HepG2 (cell line): ENCODE results near the gene OTP. TPM values are rescaled to one million over a fixed set of nuclear protein-coding genes. Genes with fewer than 3 reads are reported as not detected.

Source experiments
- ATAC-seq: fragments of 200-7000 bp; cut with Tn5 transposase; 3 replicates; pipeline ENCODE4 v1.9.1; 2020; ENCODE audit warnings: mild to moderate bottlenecking, moderate library complexity
- BruUV-seq: library from RNA; stranded (reverse); fragments of 400-500 nt; replicated peaks from 2 replicates; lab custom pipeline; 2021; lab: Mats Ljungman, UMichigan
- CTCF ChIA-PET: fragments of 300-600 bp; formaldehyde crosslinking; extraction: SDS; loops from one replicate; lab custom pipeline; 2021; ENCODE audit warnings: low total read pairs, inconsistent platforms, low intra/inter-chr PET ratio; lab: Yijun Ruan, JAX
- POLR2A ChIA-PET: fragments of 350-600 bp; sonication (Branson Sonifier 250); formaldehyde crosslinking; loops from one replicate; lab custom pipeline; 2020; ENCODE audit warnings: antibody characterized with exemption, inconsistent platforms; lab: Yijun Ruan, JAX
- DNase-seq: peaks from one replicate; pipeline ENCODE4 v3.0.0-alpha.2; 2015; ENCODE audit warnings: low spot score
- FAIRE-seq: peaks from 3 replicates; lab custom pipeline; 2011; peaks lifted over from hg19 to GRCh38; lab: Jason Lieb, UNC
- H2AFZ ChIP-seq: one replicate; pipeline ENCODE4 v1.6.1; 2011; ENCODE audit warnings: low read length, inconsistent platforms
- H3K27ac ChIP-seq: fragments of 300-600 bp; 3 replicates; pipeline ENCODE4 v1.8.0; 2011; ENCODE audit warnings: mixed run types, mild to moderate bottlenecking, mixed read lengths, low read length, inconsistent platforms; ENCODE audit not compliant: insufficient read depth; ENCODE audit errors: extremely low read length
- H3K27me3 ChIP-seq, 2 experiments: fragments of 200-600 bp in 1 of 2; 2 replicates in 1 of 2; 3 replicates in 1 of 2; pipeline versions ENCODE4 v1.6.0 to v1.8.0; 2011; ENCODE audit warnings: low read length in 2 of 2, mild to moderate bottlenecking in 2 of 2, moderate library complexity in 2 of 2, inconsistent platforms in 1 of 2; ENCODE audit not compliant: insufficient read depth in 2 of 2, control insufficient read depth in 1 of 2
- H3K36me3 ChIP-seq, 2 experiments: fragments of 200-600 bp in 1 of 2; replicated peaks in 1 of 2; 2 replicates in 1 of 2; 3 replicates in 1 of 2; pipeline versions ENCODE4 v1.5.1 to v1.8.0; 2011; ENCODE audit warnings: low read length in 2 of 2, inconsistent platforms in 1 of 2; ENCODE audit not compliant: insufficient read depth in 2 of 2, control insufficient read depth in 1 of 2
- H3K4me1 ChIP-seq: 2 replicates; pipeline ENCODE4 v1.5.1; 2012; ENCODE audit warnings: low read length, inconsistent platforms; ENCODE audit not compliant: insufficient read depth
- H3K4me2 ChIP-seq: 2 replicates; pipeline ENCODE4 v1.6.0; 2011; ENCODE audit warnings: low read depth, low read length, inconsistent platforms
- H3K4me3 ChIP-seq, 3 experiments: fragments of 200-600 bp in 1 of 3; sonication (generic), shearing (Covaris generic) in 1 of 3; replicated peaks in 1 of 3; 2 replicates each; pipeline ENCODE4 v1.5.1; 2011 to 2016; ENCODE audit warnings: low read length in 3 of 3, inconsistent platforms in 2 of 3, low read depth in 2 of 3, mild to moderate bottlenecking in 2 of 3, control low read depth in 1 of 3, mixed read lengths in 1 of 3; ENCODE audit not compliant: insufficient read depth in 1 of 3
- H3K79me2 ChIP-seq: one replicate; pipeline ENCODE4 v1.6.1; 2011; ENCODE audit warnings: low read length, inconsistent platforms; ENCODE audit not compliant: insufficient read depth
- H3K9ac ChIP-seq: 2 replicates; pipeline ENCODE4 v1.6.0; 2011; ENCODE audit warnings: mild to moderate bottlenecking, low read depth, low read length, inconsistent platforms; ENCODE audit not compliant: insufficient read depth
- H3K9me3 ChIP-seq: 2 replicates; pipeline ENCODE4 v1.5.1; 2012; ENCODE audit warnings: mild to moderate bottlenecking, low read length
- H4K20me1 ChIP-seq: 2 replicates; pipeline ENCODE4 v1.6.0; 2011; ENCODE audit warnings: inconsistent platforms, mild to moderate bottlenecking, low read length, moderate library complexity; ENCODE audit not compliant: insufficient read depth
- ARHGAP35 ChIP-seq: sonication (generic); formaldehyde crosslinking; IDR thresholded peaks from 2 replicates; pipeline ENCODE4 v1.9.0; 2022; ENCODE audit warnings: mild to moderate bottlenecking, inconsistent platforms, moderate library complexity, missing genetic modification reagents, borderline replicate concordance
- HIVEP1 ChIP-seq: sonication (generic); formaldehyde crosslinking; IDR thresholded peaks from 2 replicates; pipeline ENCODE4 v1.4.0; 2020; ENCODE audit warnings: mild to moderate bottlenecking, missing genetic modification reagents
- KDM6A ChIP-seq: IDR thresholded peaks from 2 replicates; pipeline ENCODE4 v1.6.1; 2016; ENCODE audit warnings: low read depth
- MBNL3 ChIP-seq: fragments of 250-450 bp; sonication (Bioruptor Pico); conservative IDR thresholded peaks from 2 replicates; pipeline ENCODE4 v1.8.0; 2022; ENCODE audit warnings: mild to moderate bottlenecking, inconsistent platforms
- MEIS1 ChIP-seq: sonication (generic); formaldehyde crosslinking; IDR thresholded peaks from 2 replicates; pipeline ENCODE4 v1.9.0; 2021; ENCODE audit warnings: mild to moderate bottlenecking, missing genetic modification reagents, moderate library complexity, borderline replicate concordance
- MXI1 ChIP-seq: IDR thresholded peaks from 3 replicates; pipeline ENCODE4 v1.6.1; 2012; ENCODE audit warnings: low read depth, low read length, inconsistent platforms, borderline replicate concordance
- NR2F2 ChIP-seq: IDR thresholded peaks from 2 replicates; pipeline ENCODE4 v1.6.1; 2012; ENCODE audit warnings: low read depth, inconsistent platforms, borderline replicate concordance
- ONECUT2 ChIP-seq: sonication (generic); formaldehyde crosslinking; IDR thresholded peaks from 2 replicates; pipeline ENCODE4 v1.4.0; 2020; ENCODE audit warnings: missing genetic modification reagents
- RELA ChIP-seq: sonication (generic); formaldehyde crosslinking; IDR thresholded peaks from 2 replicates; pipeline ENCODE4 v1.4.0; 2020; ENCODE audit warnings: missing genetic modification reagents
- SALL1 ChIP-seq: sonication (generic); formaldehyde crosslinking; IDR thresholded peaks from 2 replicates; pipeline ENCODE4 v1.8.0; 2022; ENCODE audit warnings: mild to moderate bottlenecking, missing genetic modification reagents
- SMARCE1 ChIP-seq: fragments of 450-650 bp; IDR thresholded peaks from 2 replicates; pipeline ENCODE4 v1.6.1; 2017; ENCODE audit warnings: borderline replicate concordance
- SNAPC2 ChIP-seq: sonication (generic); formaldehyde crosslinking; IDR thresholded peaks from 2 replicates; pipeline ENCODE4 v1.8.1; 2022; ENCODE audit warnings: mild to moderate bottlenecking, missing genetic modification reagents
- TARDBP ChIP-seq: sonication (generic); formaldehyde crosslinking; IDR thresholded peaks from 2 replicates; pipeline ENCODE4 v1.8.0; 2022; ENCODE audit warnings: mild to moderate bottlenecking, missing genetic modification reagents
- THAP7 ChIP-seq: sonication (generic); formaldehyde crosslinking; IDR thresholded peaks from 2 replicates; pipeline ENCODE4 v1.8.1; 2023; ENCODE audit warnings: mild to moderate bottlenecking, missing genetic modification reagents
- TRAFD1 ChIP-seq: sonication (generic); formaldehyde crosslinking; IDR thresholded peaks from 2 replicates; pipeline ENCODE4 v1.5.1; 2020; ENCODE audit warnings: missing genetic modification reagents, mild to moderate bottlenecking, borderline replicate concordance
- ZBTB20 ChIP-seq: sonication (generic); formaldehyde crosslinking; IDR thresholded peaks from 2 replicates; pipeline ENCODE4 v1.8.1; 2023; ENCODE audit warnings: missing genetic modification reagents, low read depth, mild to moderate bottlenecking, borderline replicate concordance
- ZNF121 ChIP-seq: sonication (generic); formaldehyde crosslinking; IDR thresholded peaks from 2 replicates; pipeline ENCODE4 v1.5.0; 2020; ENCODE audit warnings: mild to moderate bottlenecking, missing genetic modification reagents
- ZNF138 ChIP-seq: sonication (generic); formaldehyde crosslinking; IDR thresholded peaks from 2 replicates; pipeline ENCODE4 v1.5.0; 2020; ENCODE audit warnings: mild to moderate bottlenecking, low read depth, missing genetic modification reagents
- ZNF367 ChIP-seq: sonication (generic); formaldehyde crosslinking; IDR thresholded peaks from 2 replicates; pipeline ENCODE4 v1.4.0; 2020; ENCODE audit warnings: missing genetic modification reagents, borderline replicate concordance
- ZNF691 ChIP-seq: sonication (generic); formaldehyde crosslinking; IDR thresholded peaks from 2 replicates; pipeline ENCODE4 v1.4.0; 2020; ENCODE audit warnings: missing genetic modification reagents, low read depth, mild to moderate bottlenecking, borderline replicate concordance
- WGBS: methylation state at CpG from one replicate; pipeline ENCODE4 v1.1.6; 2017; ENCODE audit warnings: low lambda C conversion rate; 5-methylcytosine and 5-hydroxymethylcytosine counted together
- in situ Hi-C: cut with HindIII; loops from 2 replicates; pipeline ENCODE4 v1.10.0; 2017; ENCODE audit warnings: low pct_unique_long_range_greater_than_20kb; ENCODE audit not compliant: extremely low pct_ligation_motif_present
- intact Hi-C: fragments of 100-400 bp; cut with micrococcal nuclease; formaldehyde crosslinking; loops from one replicate; pipeline ENCODE4 v1.10.0; 2022; ENCODE audit not compliant: unreplicated experiment
- polyA plus RNA-seq, 8 experiments: library from polyadenylated mRNA; depleted of rRNA in 3 of 8; stranded (reverse) in 7 of 8; unstranded in 1 of 8; fragments of >200 nt; fragmentation: Illumina TruSeq in 4 of 8; extraction: Trizol in 4 of 8; gene quantifications; 2 replicates each; pipeline versions ENCODE4 v1.2.1 to v1.2.3, GENCODE V29; 2011 to 2016; ENCODE audit warnings: low read depth in 4 of 8, missing spikeins in 1 of 8, mixed read lengths in 1 of 8; ENCODE audit not compliant: insufficient read depth in 1 of 8
- total RNA-seq, 5 experiments: library from RNA; depleted of rRNA; stranded (reverse); fragments of >200 nt; fragmentation: Illumina TruSeq; extraction: Trizol; gene quantifications; 2 replicates each; pipeline ENCODE4 v1.2.3, GENCODE V29; 2016; ENCODE audit warnings: low read depth in 1 of 5

The OTP gene
- total and polyA plus RNA-seq, 2 of the 13 experiments (the other 11 are each of a cell fraction or from before 2014, with no cell fraction given), result not detected

DNA sequence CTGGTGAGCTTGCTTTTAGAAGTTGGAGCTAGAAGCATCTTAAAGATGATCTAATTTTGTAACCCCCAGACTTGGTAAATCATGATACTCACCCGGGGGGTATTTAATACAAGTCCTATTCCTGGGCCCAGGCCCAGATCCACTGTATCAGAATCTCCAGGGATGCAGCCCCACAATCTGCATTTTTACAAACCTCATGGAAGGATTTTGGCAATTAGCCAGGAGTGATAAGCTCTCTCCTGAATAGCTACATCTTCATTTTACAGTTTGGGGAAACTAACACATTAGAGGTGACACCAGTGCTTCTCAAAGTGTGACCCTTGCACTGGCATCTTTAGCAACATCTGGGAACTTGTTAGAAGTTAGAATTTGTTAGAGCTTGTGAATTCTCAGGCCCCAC, 31.2 kb upstream of the OTP start (continued):
- no peak for TF ChIP-seq SNAPC2 (CRISPR knock-in tag)
- TF ChIP-seq ARHGAP35 (CRISPR knock-in tag), result no peak

DNA sequence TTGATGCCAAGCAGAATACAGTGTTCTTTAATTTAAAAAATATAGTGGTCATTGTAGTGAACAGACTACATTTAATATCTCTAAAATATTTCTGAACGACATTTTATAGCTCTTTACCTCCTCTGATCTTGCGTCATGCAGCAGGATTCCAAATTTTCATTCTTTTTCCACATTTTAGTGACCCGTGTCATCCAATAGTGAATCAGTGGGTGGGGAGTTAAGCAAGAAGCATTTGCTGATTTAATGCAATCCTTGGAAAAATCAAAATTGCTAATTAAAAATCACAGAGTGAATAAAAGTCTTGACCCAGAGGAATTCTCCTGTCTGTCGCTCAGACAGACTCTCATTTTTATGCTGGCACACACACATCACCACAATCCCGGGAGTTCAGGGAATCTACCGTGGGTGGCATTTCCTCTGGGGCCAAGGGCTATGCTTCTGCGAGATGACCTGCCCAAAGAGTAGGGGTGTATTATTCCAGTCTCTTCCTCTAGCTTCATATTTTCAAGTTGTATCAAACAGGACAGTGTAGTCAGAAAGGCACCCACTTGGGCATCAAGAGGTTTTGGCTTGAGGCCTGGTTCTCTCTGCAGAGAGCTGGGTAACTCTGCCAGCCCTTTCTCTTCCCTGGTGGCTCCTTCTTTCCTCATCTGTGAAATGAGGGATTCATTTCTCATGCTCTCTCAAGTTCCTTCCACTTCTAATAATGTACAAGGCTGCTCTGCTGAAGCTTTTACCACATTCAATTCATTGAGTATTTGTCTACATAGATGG, 24.8 kb upstream of the OTP start:
- 24% methylated on average over 7 of the region's 7 CpGs for WGBS
- Histone ChIP-seq H3K9ac (no peak overlapping the region), H3K79me2 (no peaks in the 10 kb centered on the region), H4K20me1 (no peaks in the 10 kb centered on the region), H3K27ac (no peak overlapping the region), H3K4me1 (no peaks in the 10 kb centered on the region), H3K36me3 (no peaks in the 10 kb centered on the region), H3K4me2 (no peak overlapping the region), H3K27me3 (peaks cover 2 to 4% of the 10 kb centered on the region in 2 experiments; a peak in 2 of 5 replicates), H3K4me3 (no peak overlapping the region), H2AFZ (no peak overlapping the region), H3K9me3 (no peaks in the 10 kb centered on the region)
- TF ChIP-seq ZNF691 (CRISPR knock-in tag) (no peak), MEIS1 (CRISPR knock-in tag) (no peak), NR2F2 (no peak), TARDBP (CRISPR knock-in tag) (no peak), SMARCE1 (no peak), THAP7 (CRISPR knock-in tag) (no peak), ZNF121 (no peak), ZBTB20 (CRISPR knock-in tag) (no peak), ZNF367 (no peak), HIVEP1 (CRISPR knock-in tag) (no peak), ONECUT2 (CRISPR knock-in tag) (no peak), MXI1 (no peak), MBNL3 (CRISPR knock-in tag) (no peak), ZNF138 (CRISPR knock-in tag) (no peak), SALL1 (no peak), RELA (no peak), KDM6A (CRISPR knock-in tag) (no peak), TRAFD1 (CRISPR knock-in tag) (no peak)
- intact Hi-C loops (no loop called here), in situ Hi-C loops (no loop called here)
- ATAC-seq (no peak), DNase-seq (no peak), FAIRE-seq (no peak)
- BruUV-seq, result no TSS peak
- POLR2A ChIA-PET, result no interaction called here
- CTCF ChIA-PET, result no interaction called here
